Psoas muscle (tissue), 8 donors: ENCODE data around the gene PHLPP1. TPM values are rescaled to one million over a fixed set of nuclear protein-coding genes. Genes with fewer than 3 reads are reported as not detected.

ENCODE experiments used
- ATAC-seq, 4 donors: fragments of 200-7000 bp; cut with Tn5 transposase; one replicate each; pipeline ENCODE4 v1.9.1; 2020; ENCODE audit warnings: moderate library complexity in 3 of 4, mild to moderate bottlenecking in 2 of 4
- DNase-seq, 2 donors: peaks; one replicate each; pipeline ENCODE4 v3.0.0-alpha.2; 2020
- H3K27ac ChIP-seq: fragments of 200-600 bp; one replicate; pipeline ENCODE4 v1.8.0; 2022
- H3K27me3 ChIP-seq, 3 donors: fragments of 200-600 bp in 1 of 3; one replicate each; pipeline versions ENCODE4 v1.6.1 to v1.8.0; 2013 to 2022; ENCODE audit warnings: low read length in 2 of 3, mild to moderate bottlenecking in 2 of 3, moderate library complexity in 1 of 3; ENCODE audit not compliant: insufficient read depth in 3 of 3
- H3K36me3 ChIP-seq, 2 donors: fragments of 200-600 bp in 1 of 2; one replicate each; pipeline versions ENCODE4 v1.6.1 to v1.8.0; 2013 to 2022; ENCODE audit warnings: low read depth in 1 of 2, mild to moderate bottlenecking in 1 of 2, moderate library complexity in 1 of 2; ENCODE audit not compliant: insufficient read depth in 1 of 2
- H3K4me1 ChIP-seq: fragments of 200-600 bp; one replicate; pipeline ENCODE4 v1.8.0; 2022
- H3K4me3 ChIP-seq: fragments of 200-600 bp; one replicate; pipeline ENCODE4 v1.8.0; 2022; ENCODE audit warnings: mild to moderate bottlenecking
- H3K9me3 ChIP-seq: fragments of 200-600 bp; one replicate; pipeline ENCODE4 v1.8.0; 2022
- CTCF ChIP-seq: fragments of 200-600 bp; IDR thresholded peaks from one replicate; pipeline ENCODE4 v1.8.0; 2022; ENCODE audit warnings: antibody characterized with exemption
- WGBS, 3 donors: extraction: QIAGEN DNeasy Blood & Tissue Kit; methylation state at CpG; one replicate each; pipeline versions ENCODE4 v1.1.6 to v1.1.7; 2013; 5-methylcytosine and 5-hydroxymethylcytosine counted together
- intact Hi-C, 2 donors: fragments of 100-400 bp; cut with DNase I; formaldehyde crosslinking; loops; one replicate each; pipeline versions ENCODE4 v1.11.0 to v1.14.2; 2022
- polyA plus RNA-seq, 3 donors: library from polyadenylated mRNA; stranded (reverse); fragments of 200-250 nt; gene quantifications; one replicate each; pipeline ENCODE4 v1.2.3, GENCODE V29; 2013
- total RNA-seq, 4 donors: library from RNA; stranded (reverse); fragmentation: NEBNext Ultra II Directional in 2 of 4; extraction: Animal tissue kit (Norgen Biotek cat#: 25700) in 2 of 4; gene quantifications; one replicate each; pipeline versions ENCODE4 v1.2.1 to v1.2.4, GENCODE V29; 2021 to 2023
- donor health status: healthy with polysubstance abuse.
- donor health status: DM: no; HTN: no; CAD: no; lungs with moderate emphysema.
- donor health status: Bipolar disorder and iron deficiency.
- donor health status: healthy.
- donor health status: DM: yes; HTN: yes; CAD: no.
- donor health status: DM: no; HTN: no; CAD: no.
- donor health status: DM: no; HTN: no; CAD: no.
- donor health status: DM: yes; HTN: yes; CAD: no.

PHLPP1 gene
- total and polyA plus RNA-seq, 7 donors: 0.79 to 6.4 (median 3.5) TPM

- Histone ChIP-seq H3K4me1 (peaks cover 12% of the 10 kb centered on the region), H3K27ac (no peak overlapping the region), H3K9me3 (no peaks in the 10 kb centered on the region), H3K27me3 (no peaks in the 10 kb centered on the region), H3K36me3 (no peaks in the 10 kb centered on the region), H3K4me3 (no peak overlapping the region)
- 73 to 74% (median 74%) methylated on average over 7 of the region's 7 CpGs for WGBS, 3 donors
- ATAC-seq (no peak), DNase-seq (no peak)
- intact Hi-C loops: no loop called here
- TF ChIP-seq CTCF: no peak
These were observed 47.8 kb downstream of the PHLPP1 start for GRCh38 chr18:62763101-62763521.

GRCh38 chr18:62766266-62766665 lies 50.9 kb downstream of the PHLPP1 start:
- H3K36me3 ChIP-seq: no peaks in the 10 kb centered on the region
- H3K9me3 ChIP-seq: no peaks in the 10 kb centered on the region
- DNase-seq: no peak
- H3K27ac ChIP-seq: no peak overlapping the region
- no peak for TF ChIP-seq CTCF
- intact Hi-C loops: no loop called here
- H3K4me1 ChIP-seq: peaks cover 8% of the 10 kb centered on the region
- 77 to 80% (median 78%) methylated on average over 4 of the region's 4 CpGs for WGBS, 3 donors
- ATAC-seq: no peak
- H3K4me3 ChIP-seq: no peak overlapping the region
- H3K27me3 ChIP-seq: no peaks in the 10 kb centered on the region

GRCh38 chr18:62767321-62767720 lies 52.0 kb downstream of the PHLPP1 start:
- no peak for TF ChIP-seq CTCF
- WGBS, 3 donors: 80 to 88% (median 87%) methylated on average over 5 of the region's 5 CpGs
- Histone ChIP-seq H3K9me3 (no peaks in the 10 kb centered on the region), H3K4me1 (peaks cover 8% of the 10 kb centered on the region), H3K27ac (no peak overlapping the region), H3K4me3 (no peak overlapping the region), H3K27me3 (no peaks in the 10 kb centered on the region), H3K36me3 (no peaks in the 10 kb centered on the region)
- intact Hi-C loops: no loop called here
- no peak for DNase-seq
- no peak for ATAC-seq

GRCh38 chr18:62767836-62768557 lies 52.7 kb downstream of the PHLPP1 start:
- Histone ChIP-seq H3K27ac (no peak overlapping the region), H3K4me1 (peaks cover 8% of the 10 kb centered on the region), H3K36me3 (no peaks in the 10 kb centered on the region), H3K4me3 (no peak overlapping the region), H3K27me3 (no peaks in the 10 kb centered on the region), H3K9me3 (no peaks in the 10 kb centered on the region)
- intact Hi-C loops: no loop called here
- WGBS, 3 donors: 33 to 56% (median 50%) methylated on average over 3 of the region's 3 CpGs
- DNase-seq: no peak
- TF ChIP-seq CTCF: no peak
- no peak for ATAC-seq

GRCh38 chr18:62768558-62768943 lies 53.2 kb downstream of the PHLPP1 start:
- H3K27ac ChIP-seq: no peak overlapping the region
- intact Hi-C loops: no loop called here
- H3K4me1 ChIP-seq: peaks cover 8% of the 10 kb centered on the region
- TF ChIP-seq CTCF: no peak
- H3K4me3 ChIP-seq: no peak overlapping the region
- WGBS, 3 donors: 51 to 86% (median 68%) methylated on average over 2 of the region's 2 CpGs
- H3K27me3 ChIP-seq: no peaks in the 10 kb centered on the region
- no peak for DNase-seq
- H3K36me3 ChIP-seq: no peaks in the 10 kb centered on the region
- no peaks in the 10 kb centered on the region for H3K9me3 ChIP-seq
- ATAC-seq: no peak
